ENCODE results near the gene ADPRHL1. TPM values are rescaled to one million over a fixed set of nuclear protein-coding genes. Genes with fewer than 3 reads are reported as not detected.

The ADPRHL1 gene
- total RNA-seq, 1 experiment from 2014 or later = 2.7 TPM

DNA sequence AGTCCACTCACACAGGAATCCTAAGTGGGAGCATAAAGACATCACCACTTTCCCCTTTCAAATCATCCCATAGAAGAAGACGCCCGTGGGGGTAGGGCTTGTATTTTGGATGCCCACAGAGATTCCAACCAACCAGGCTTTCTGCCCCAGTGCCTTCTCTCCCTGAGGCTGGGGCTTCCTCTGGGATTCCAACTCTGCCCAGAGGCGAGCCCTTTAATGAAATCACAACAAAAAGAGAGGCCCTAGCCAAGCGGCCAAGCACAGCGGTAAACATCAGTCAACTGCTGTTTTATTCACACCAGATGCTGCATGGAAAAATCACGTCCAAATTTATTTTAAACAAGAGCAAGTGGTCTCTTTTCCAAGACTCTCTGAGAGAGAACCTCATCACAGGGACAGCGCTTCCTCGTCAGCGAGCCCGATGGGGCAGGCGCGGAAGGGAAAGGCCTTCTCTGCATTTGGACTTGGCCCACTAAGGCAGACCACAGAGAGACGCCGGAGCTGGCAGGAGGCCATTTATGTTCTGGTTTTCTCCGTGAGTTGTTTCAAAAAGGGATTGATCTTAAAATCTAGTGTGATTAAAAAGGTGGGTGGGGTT lies 31.5 kb downstream of the ADPRHL1 start:
- Mint-ChIP-seq H3K36me3 (ENCODE audit: insufficient read depth in 1 of 3, low read depth in 3 of 3) (no peaks in the 10 kb centered on the region; a peak in 1 of 7 replicates), H3K27ac (peak overlapping the region in 1 of 3 experiments; percentile 26; a peak in 1 of 7 replicates), H3K27me3 (ENCODE audit: low read depth) (peaks cover 2% of the 10 kb centered on the region), H3K4me1 (0 out of 4 replicates have a peak, but pooled peaks cover 0 to 7% of the 10 kb centered on the region in 2 experiments), H3K4me3 (no peak overlapping the region), H3K9me3 (no peaks in the 10 kb centered on the region)
- DNase-seq = no peak
- no peak overlapping the region for H3K9ac ChIP-seq (ENCODE audit: extremely low read depth, insufficient read length, low read length)
- no peak overlapping the region for H3K18ac ChIP-seq (ENCODE audit: insufficient read length, low read depth, low read length)
- WGBS (ENCODE audit: extremely low coverage, insufficient read length, low lambda C conversion rate) = no CpG with 5 or more reads among the region's 15 CpGs
- no peaks in the 10 kb centered on the region for H4K20me1 ChIP-seq (ENCODE audit: control insufficient read depth, insufficient read depth, insufficient read length)
- H3K4me1 ChIP-seq (ENCODE audit: insufficient read depth, low read length) = no peaks in the 10 kb centered on the region
- H3T11ph ChIP-seq (ENCODE audit: low read length) = no peak overlapping the region
- H2AK5ac ChIP-seq (ENCODE audit: insufficient read length, low read length) = no peak overlapping the region
- no peaks in the 10 kb centered on the region for H3K23me2 ChIP-seq (ENCODE audit: insufficient read length, low read depth, low read length, poor library complexity, severe bottlenecking)
- no peak overlapping the region for H2BK20ac ChIP-seq (ENCODE audit: low read depth, low read length, poor library complexity, severe bottlenecking)
- H2BK15ac ChIP-seq (ENCODE audit: low read depth, low read length) = no peak overlapping the region
- H2BK120ac ChIP-seq (ENCODE audit: low read depth, low read length, poor library complexity, severe bottlenecking) = no peak overlapping the region
- no peak overlapping the region for H2BK5ac ChIP-seq (ENCODE audit: insufficient read length, low read length)
- H2BK12ac ChIP-seq (ENCODE audit: insufficient read length, low read depth, low read length) = no peak overlapping the region
- H3K27ac ChIP-seq (ENCODE audit: insufficient read length, low read depth, low read length) = no peak overlapping the region
- H3K79me2 ChIP-seq (ENCODE audit: insufficient read depth, low read length) = no peaks in the 10 kb centered on the region
- H3K9me3 ChIP-seq (ENCODE audit: control insufficient read depth, low read depth, low read length) = no peaks in the 10 kb centered on the region
- H3K56ac ChIP-seq (ENCODE audit: insufficient read length, low read depth, low read length) = no peak overlapping the region
- H2AFZ ChIP-seq (ENCODE audit: low read length) = no peak overlapping the region
- H3K23ac ChIP-seq (ENCODE audit: insufficient read length, low read depth, low read length) = no peak overlapping the region
- no peak overlapping the region for H4K8ac ChIP-seq (replicated peaks; ENCODE audit: insufficient read length, low read depth, low read length)
- H3K4ac ChIP-seq (ENCODE audit: low read depth, low read length) = no peak overlapping the region
- no peak for TF ChIP-seq CTCF (conservative IDR thresholded peaks at IDR 0.05)
- no peak overlapping the region for H3K14ac ChIP-seq (ENCODE audit: insufficient read depth, low read length)
- H3K79me1 ChIP-seq (ENCODE audit: insufficient read depth, low read depth, low read length, poor library complexity, severe bottlenecking) = no peaks in the 10 kb centered on the region
- no peak overlapping the region for H4K91ac ChIP-seq (ENCODE audit: insufficient read length, low read depth, low read length)
- H3K27me3 ChIP-seq (ENCODE audit: insufficient read depth, low read length) = no peaks in the 10 kb centered on the region
- H3K4me2 ChIP-seq (ENCODE audit: insufficient read depth, insufficient read length, low read length) = no peak overlapping the region
- no peak overlapping the region for H4K5ac ChIP-seq (ENCODE audit: insufficient read length, low read depth, low read length)
